HG02973 (cell line): ENCODE data around the gene PHACTR3.
"Not testable (repeated sequence)": the region's sequence is repeated elsewhere in the genome, so short reads cannot be mapped to it uniquely, and the experiment has no call there.

ENCODE experiments used
- ATAC-seq: cut with Tn5 transposase; IDR thresholded peaks from one replicate; pipeline ENCODE4 v1.9.1; 2021; ENCODE audit warnings: moderate library complexity; ENCODE audit not compliant: unreplicated experiment

PHACTR3 gene

GRCh38 chr20:59603781-59604541, at the start of gene PHACTR3:
Gene PHACTR3, plus strand, starts transcription at chr20:59604540. Its CDS starts 475 bp downstream, at chr20:59605015.
- no peak for ATAC-seq

GRCh38 chr20:59557733-59558529, 46.4 kb upstream of the PHACTR3 start:
- not testable (repeated sequence) for ATAC-seq

- ATAC-seq: no peak
Observed at GRCh38 chr20:59559024-59559817, 45.1 kb upstream of the PHACTR3 start.

GRCh38 chr20:59559863-59560262, 44.5 kb upstream of the PHACTR3 start:
- no peak for ATAC-seq

GRCh38 chr20:59560588-59561227, 43.6 kb upstream of the PHACTR3 start:
- no peak for ATAC-seq

GRCh38 chr20:59561228-59561605, 43.1 kb upstream of the PHACTR3 start:
- ATAC-seq: no peak

GRCh38 chr20:59561614-59562277, 42.6 kb upstream of the PHACTR3 start:
- ATAC-seq: no peak

- no peak for ATAC-seq
Observed at GRCh38 chr20:59564171-59564570, 40.2 kb upstream of the PHACTR3 start.

- no peak for ATAC-seq
Observed at GRCh38 chr20:59564943-59565342, 39.4 kb upstream of the PHACTR3 start.

- ATAC-seq: no peak
Observed at GRCh38 chr20:59565768-59566461, 38.4 kb upstream of the PHACTR3 start.

GRCh38 chr20:59566631-59567524, 37.5 kb upstream of the PHACTR3 start:
- no peak for ATAC-seq

- ATAC-seq: no peak
Observed at GRCh38 chr20:59567585-59568508, 36.5 kb upstream of the PHACTR3 start.

- no peak for ATAC-seq
Observed at GRCh38 chr20:59568509-59569024, 35.8 kb upstream of the PHACTR3 start.

- ATAC-seq: no peak
Observed at GRCh38 chr20:59569305-59569704, 35.0 kb upstream of the PHACTR3 start.

- no peak for ATAC-seq
Observed at GRCh38 chr20:59571151-59571550, 33.2 kb upstream of the PHACTR3 start.

GRCh38 chr20:59571551-59572314, 32.6 kb upstream of the PHACTR3 start:
- ATAC-seq: no peak

- no peak for ATAC-seq
Observed at GRCh38 chr20:59572515-59572914, 31.8 kb upstream of the PHACTR3 start.
